SW 1271 (cell line): Measurements from ENCODE around the gene HTR1B.

Experiments used
- DNase-seq, 2 experiments: peaks; one replicate each; lab custom pipeline; 2025; lab: John Stamatoyannopoulos, UW

HTR1B gene, protein sequence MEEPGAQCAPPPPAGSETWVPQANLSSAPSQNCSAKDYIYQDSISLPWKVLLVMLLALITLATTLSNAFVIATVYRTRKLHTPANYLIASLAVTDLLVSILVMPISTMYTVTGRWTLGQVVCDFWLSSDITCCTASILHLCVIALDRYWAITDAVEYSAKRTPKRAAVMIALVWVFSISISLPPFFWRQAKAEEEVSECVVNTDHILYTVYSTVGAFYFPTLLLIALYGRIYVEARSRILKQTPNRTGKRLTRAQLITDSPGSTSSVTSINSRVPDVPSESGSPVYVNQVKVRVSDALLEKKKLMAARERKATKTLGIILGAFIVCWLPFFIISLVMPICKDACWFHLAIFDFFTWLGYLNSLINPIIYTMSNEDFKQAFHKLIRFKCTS

GRCh38 chr6:77463308-77463860 is at the start of gene HTR1B:
Gene HTR1B (minus strand): TSS chr6:77463491. CDS start chr6:77463403, 88 bp downstream.
- DNase-seq: no peak

DNA sequence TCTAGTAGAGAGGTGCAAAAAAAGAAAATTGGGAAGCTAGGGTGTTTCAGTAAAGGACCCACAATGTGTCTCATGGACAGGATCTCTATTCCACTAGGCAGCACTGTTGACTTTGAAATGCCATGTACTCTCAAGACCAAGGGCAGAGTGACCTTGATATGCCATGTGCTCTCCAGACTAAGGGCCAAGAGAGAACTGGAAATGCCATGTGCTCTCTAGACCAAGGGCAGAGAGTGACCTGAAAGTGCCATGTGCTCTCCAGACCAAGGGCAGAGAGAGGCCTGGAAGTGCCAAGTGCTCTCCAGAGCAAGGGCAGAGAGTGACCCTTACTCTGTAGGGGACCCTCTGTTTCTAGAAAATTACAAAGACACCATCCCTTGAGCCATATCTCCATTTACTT is 49.3 kb upstream of the HTR1B start:
- no peak for DNase-seq

DNA sequence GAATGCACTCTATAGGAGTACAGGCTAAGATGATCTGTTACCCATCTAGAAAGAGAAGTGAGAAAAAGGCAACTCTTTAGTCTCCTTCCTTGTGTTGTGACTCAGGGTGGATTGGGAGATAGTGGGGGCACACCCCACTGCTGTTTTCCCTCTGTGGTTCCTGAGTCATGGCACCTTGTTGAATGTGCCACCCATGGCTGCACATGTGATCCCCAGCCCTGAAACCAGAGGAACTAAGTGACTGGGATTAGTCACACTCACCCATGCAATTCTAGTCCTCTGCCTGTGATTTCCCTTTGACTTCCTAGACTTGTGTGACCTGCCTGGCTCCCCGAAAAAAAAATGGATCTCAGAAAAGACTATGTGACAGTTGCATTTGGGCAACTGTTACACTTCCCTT is 48.6 kb upstream of the HTR1B start:
- no peak for DNase-seq

- DNase-seq: no peak
Measured at GRCh38 chr6:77502981-77503380, 39.7 kb upstream of the HTR1B start.

- DNase-seq: no peak
Measured at GRCh38 chr6:77492530-77492929, 29.2 kb upstream of the HTR1B start.

DNA sequence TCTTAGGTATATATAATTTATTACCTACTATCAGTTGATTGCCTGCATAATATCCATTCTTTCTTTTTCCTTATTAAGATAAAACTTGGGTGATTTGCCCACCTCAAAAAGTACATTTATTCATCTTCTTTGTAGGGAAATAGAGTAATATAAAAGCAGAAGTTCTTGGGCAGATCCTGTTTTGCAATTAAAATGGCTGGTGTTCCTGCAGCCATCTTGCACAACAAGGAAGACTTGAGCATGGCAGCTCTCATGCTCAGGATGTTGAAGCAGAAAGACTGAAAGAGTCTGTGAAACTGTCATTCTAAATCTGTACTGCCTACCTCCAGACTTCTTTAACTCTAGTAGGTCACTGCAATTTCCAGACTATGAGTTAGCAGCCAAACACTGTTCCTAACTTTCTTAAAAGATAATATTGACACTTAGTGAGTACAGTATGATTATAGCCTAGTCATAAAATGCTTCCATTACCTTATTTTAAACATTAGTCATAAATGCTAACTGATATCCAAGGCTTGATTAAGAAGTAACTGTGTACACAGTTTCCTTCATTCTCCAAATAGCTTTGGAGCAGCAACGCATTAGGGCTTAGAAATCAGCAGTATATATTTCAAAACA is 24.6 kb upstream of the HTR1B start:
- DNase-seq: no peak

DNA sequence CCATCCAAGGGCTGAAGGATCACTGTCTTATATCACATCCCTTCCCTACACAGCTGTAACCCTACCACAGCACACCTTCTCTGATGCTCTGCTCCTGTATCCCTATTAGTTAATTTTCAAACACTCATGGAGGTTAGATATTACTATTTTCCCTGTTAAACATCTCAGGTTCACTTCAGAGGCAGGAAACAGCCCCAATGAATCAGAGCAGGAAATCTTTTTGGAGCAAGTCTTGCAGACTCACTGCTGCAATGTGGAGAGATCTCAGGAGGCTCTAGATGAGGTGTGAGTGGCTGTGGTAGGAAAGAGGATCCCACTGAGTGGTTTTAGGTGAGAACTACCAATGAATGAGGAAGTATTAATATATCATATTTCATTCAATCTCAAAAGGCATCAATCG is 19.7 kb upstream of the HTR1B start:
- DNase-seq: no peak

DNA sequence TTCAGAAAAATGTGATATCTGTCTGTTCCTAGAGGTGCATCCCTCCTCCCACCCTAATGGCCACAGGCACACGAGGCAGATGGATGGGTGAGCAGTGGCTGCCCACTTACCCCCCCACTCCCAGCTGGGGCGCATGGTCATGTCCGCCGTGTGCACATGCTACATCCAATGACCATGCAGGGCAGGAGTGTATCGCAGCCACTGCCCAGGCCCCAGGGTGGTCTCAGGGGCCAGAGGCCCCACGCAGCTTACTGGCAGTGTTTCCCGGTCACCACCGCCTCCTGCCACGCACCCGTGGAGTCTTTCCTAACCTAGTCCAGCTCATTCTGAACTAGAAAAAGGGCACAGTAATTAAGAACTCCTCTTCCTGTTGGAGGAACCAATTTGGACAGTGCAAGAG is 11.7 kb upstream of the HTR1B start:
- DNase-seq: no peak

- DNase-seq: no peak
Measured at GRCh38 chr6:77474286-77474956, 11.1 kb upstream of the HTR1B start.

GRCh38 chr6:77470983-77471382 is 7.7 kb upstream of the HTR1B start:
- DNase-seq: no peak

DNA sequence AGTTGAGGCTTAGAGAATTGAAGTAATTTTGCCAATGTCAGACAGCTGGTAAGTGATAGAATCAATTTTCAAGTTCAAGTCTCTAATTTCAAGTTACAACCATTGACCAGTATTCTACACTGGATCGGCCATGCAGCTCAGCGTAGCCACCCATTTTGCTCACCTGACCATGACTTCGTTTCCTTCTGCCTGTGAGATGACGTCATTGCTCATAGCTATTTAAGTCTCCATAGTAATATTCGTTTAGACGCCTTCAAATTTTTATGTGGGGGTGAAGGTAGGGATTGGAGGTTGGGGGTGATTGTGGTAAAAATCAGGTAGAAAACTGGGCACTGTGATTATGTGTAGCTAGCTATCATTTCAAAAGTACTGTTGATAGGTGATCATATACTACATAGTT is 5.6 kb upstream of the HTR1B start:
- no peak for DNase-seq

- no peak for DNase-seq
Measured at GRCh38 chr6:77466451-77467437, 3.5 kb upstream of the HTR1B start.

- no peak for DNase-seq
Measured at GRCh38 chr6:77466055-77466450, 2.8 kb upstream of the HTR1B start.

DNA sequence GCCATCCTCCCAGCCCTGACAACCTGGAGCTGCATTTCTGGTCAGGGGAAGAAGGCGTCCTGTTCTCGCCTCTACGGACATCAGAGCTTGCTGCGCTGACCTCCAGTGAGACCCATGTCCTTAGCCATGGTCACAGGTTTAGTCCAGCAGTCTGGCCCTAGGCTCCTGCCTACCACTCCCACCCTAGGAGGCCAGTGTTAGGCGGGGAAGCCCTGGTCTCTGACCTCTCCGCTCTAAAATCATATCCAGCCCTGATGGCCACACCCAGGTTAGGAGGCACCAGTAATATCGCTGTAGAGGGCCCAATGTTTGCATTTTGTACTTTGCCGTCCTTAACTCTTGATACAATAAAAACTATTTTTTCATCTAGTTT is 1.2 kb upstream of the HTR1B start:
- no peak for DNase-seq

DNA sequence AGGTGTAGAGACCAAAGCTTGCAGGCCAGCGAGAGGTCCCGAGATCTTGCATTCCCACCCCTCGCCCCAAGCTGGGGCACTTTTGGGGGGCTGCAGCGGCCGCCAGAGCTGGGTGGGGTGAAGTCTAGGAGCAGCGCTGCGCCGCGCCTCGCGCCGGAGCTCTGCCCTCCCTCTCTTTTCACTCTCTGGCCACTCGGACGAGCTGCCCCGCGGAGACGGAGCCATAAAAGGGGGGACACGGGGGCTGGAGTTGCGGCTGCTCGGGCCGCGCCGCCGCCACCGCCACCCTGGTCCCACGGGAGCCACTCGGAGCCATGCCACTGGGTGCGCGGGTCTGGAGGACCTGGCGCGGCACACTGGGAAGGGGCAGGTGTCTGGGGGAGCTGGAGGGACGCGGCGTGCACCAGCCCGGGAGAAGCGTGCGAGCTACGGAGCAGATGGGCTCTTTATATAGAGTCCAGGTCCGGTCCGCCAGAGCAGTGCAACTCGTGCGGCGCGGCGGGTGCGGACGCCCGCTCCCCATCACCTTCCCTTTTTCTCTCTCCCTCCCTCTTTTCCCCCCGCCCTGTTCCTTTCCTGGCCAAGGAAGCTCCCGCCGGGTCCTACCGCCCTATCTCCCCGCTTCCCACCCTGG is 687 bp upstream of the HTR1B start:
- no peak for DNase-seq

- no peak for DNase-seq
Measured at GRCh38 chr6:77462359-77463307, 658 bp downstream of the HTR1B start.

DNA sequence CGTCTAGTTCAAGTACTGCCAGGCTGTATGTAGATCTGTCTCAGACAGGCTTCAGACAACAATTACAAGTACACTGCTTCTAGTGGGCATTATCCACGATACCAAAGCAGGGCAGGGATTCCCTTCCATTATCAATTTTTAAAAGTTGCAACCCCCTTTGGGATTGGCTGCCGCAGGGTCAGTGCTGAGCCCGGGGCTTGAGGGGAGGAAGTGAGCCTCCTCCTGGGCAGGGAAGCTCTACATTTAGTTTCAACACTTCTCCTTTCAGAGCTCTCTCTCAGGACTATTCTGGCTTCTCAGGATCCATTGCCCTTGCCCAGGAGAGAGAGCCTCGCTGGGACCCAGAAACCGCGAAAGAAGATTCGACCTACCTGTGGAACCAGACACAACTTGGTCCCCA is 1.5 kb downstream of the HTR1B start:
- no peak for DNase-seq

DNA sequence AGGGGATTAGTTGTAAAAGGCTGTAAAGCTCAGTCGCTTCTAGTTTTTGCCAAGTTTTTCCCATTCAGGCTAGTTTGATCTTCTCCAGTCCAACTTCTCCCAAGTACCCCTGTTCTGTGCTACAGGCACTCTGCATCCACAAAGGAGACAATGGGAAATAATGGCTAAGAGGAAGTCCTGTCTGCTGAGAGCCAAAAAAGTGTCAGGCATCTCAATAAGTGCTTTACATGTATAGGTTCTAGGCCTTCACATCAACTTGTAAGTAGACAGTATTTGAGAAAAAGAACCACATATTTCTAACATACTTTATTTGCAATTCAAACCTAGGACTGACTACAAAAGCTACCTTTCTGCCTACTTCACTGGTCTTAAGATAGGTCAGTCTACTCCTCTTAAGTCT is 4.9 kb downstream of the HTR1B start:
- no peak for DNase-seq

GRCh38 chr6:77457720-77458349 is 5.5 kb downstream of the HTR1B start:
- DNase-seq: peak; percentile 58 to 84
